HG03571 (cell line): Measurements from ENCODE around the gene TMEM109.

Experiments used
- ATAC-seq: cut with Tn5 transposase; IDR thresholded peaks from one replicate; pipeline ENCODE4 v1.9.1; 2021; ENCODE audit not compliant: unreplicated experiment

The TMEM109 gene

DNA sequence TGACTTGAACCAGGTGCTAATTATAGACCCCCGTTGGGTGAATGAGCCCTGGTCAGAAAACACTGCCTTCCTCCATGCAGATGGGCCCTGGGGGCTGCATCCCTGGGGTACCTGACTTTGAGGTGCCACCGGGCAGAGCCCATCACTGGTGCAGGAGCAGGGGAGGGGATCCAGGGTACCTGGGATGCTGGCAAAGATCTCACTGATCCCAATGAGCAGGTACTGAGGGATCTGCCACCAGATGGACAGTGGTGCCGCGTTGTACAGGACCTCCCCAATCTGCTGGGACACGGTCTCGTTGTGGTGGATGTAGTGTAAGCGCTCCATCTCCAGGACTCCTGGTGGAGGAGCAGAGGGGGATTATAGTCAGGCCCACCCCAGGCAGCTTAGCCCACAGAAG lies 25.3 kb downstream of the TMEM109 start:
- no peak for ATAC-seq

DNA sequence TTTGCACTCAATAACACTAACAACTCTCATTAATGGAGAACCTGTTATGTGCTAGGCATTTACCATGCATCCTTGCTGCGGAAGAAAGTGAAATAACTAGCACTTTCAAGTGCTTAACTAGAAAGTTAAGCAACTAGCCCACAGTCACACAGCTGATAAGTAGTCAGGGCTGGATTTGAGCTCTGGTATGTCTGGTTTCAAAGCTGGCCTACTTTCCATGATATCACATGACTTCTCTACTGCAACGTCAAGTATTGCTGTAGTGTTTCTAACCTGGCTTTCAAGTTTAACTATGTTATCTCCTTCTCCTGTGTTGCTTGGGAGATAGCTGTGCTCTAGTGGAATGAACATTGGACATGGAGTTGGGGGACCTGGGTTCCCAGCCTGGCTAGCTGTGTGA lies 25.9 kb downstream of the TMEM109 start:
- ATAC-seq: no peak

DNA sequence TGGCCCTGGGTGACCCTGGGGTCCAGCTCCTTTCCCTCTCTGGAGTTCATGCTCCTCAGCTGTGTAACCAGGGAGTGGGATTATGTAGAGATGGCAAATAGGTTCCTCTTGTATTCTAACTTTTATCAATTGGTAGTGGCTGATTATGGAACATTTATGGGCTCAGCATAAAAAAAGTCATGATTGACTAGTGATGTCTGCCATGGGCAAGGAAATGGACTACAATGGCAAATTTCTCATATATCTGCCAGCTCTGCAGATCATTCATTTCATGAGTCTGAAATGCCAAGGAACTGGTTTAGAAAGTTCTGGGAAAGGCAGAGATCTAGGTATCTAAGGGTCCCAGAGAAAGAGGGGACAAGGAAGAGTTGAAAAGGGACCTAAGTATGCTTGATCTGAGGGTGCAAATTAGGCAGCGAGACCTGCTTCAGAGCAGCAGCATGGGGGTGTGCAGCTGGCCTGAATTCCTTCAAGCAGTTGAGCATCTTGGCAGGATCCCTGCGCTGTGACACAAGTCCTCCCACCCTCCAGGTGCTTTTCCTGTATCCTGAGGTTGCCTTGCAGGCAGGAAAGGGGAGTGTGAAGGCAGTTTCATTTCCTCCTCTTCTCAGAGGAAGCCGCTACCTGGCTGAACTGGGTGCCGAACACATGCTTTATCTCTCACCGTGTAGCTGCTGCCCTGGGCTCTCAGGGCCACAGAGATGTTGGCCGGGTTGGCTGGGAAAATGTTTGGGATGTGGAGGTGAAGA lies 27.6 kb downstream of the TMEM109 start:
- no peak for ATAC-seq

GRCh38 chr11:60942219-60942618 lies 28.3 kb downstream of the TMEM109 start:
- no peak for ATAC-seq

GRCh38 chr11:60942970-60943565 lies 29.1 kb downstream of the TMEM109 start:
- no peak for ATAC-seq

- ATAC-seq: no peak
Measured at GRCh38 chr11:60944490-60945294, 30.7 kb downstream of the TMEM109 start.

DNA sequence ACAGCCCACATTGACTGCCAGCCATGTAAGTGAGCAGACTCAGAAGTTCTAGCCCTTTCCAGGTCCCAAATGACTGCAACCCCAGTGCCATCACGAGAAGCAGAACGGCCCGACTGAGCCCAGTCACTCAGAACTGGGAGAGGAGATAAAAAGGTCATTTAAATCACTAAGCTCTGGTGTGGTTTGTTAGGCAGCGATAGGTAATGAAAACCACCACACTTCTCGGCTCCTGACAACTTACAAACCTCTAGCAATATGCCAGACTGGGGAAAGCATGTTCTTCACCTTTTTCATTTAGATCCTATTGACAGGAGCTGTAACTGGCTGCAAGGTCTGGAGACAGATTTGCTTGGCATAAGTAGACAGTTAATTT lies 31.3 kb downstream of the TMEM109 start:
- ATAC-seq: no peak

DNA sequence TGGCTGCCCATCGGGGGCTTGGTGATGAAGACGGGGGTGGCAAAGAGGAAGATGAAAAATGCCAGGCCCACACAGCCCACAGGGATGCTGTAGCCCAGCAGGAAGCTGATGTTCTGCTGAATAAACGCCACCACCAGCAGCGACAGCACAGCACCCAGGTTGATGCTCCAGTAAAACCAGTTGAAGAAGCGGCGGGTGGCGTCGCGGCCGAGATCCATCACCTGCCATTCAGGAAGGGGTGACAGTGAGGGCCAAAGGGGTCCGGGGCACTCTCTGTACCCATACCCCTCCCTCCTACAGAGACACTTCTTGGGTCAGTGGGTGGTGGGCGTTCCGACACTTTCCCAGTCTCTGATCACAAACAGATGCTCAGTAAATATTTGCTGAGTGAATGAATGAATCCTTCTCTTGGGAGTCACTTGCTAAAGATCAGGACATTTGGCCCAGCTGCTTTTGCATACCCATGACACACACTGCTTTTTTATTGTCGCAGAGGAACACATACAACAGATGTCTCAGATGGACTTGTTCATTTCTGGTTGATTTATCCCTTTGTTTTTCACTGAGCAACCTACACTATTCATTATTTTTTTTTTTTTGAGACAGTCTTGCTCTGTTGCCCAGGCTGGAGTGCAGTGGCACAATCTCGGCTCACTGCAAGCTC lies 32.8 kb downstream of the TMEM109 start:
- ATAC-seq: no peak

GRCh38 chr11:60947700-60948099 lies 33.7 kb downstream of the TMEM109 start:
- ATAC-seq: no peak

GRCh38 chr11:60948250-60948649 lies 34.3 kb downstream of the TMEM109 start:
- ATAC-seq: no peak

- no peak for ATAC-seq
Measured at GRCh38 chr11:60950024-60950423, 36.1 kb downstream of the TMEM109 start.

DNA sequence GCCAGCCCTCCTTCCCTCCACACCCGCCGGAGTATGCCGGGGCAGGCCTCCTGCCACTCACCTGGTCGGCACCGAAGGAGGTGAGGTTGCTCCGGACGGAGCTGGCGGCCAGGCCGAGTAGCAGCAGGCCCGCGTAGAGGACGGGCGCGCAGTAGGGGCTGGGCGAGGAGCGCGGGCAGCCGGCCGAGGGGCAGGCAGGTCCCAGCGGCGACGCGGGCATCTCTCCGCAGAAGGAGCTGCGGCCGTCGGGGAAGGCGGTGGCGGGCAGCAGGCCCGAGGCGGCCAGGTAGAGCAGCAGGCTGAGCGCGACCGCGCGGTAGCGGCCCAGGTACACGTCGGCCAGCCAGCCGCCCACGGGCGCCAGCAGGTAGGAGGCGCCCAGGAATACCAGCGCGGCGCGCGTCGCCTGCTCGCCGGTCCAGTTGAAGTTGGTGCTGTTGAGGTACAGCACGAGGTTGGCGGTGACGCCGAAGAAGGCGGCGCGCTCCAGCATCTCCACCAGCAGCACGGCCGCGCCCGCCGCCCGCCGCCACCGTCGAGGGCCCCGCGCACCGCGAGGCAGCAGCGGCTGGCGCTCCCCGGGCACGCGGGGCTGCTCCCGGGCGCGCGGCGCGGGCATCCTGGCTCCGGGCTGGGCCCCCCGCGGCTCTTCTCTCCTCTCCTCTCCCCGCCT lies 37.1 kb downstream of the TMEM109 start:
- no peak for ATAC-seq

DNA sequence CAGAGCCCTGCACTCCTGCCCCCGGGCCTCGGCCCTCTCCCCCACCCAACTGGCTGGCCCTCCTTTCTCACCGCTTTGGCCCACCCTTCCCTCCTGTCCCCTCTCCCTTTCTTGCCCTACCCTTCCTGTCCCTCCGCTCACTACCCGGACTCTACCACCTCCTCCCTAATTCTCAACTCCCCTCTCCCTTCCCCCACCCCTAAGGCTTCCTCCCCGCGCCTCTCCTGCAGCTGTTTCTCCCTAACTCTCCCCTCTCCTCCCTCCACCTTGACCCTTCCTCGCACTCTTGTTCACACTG lies 37.6 kb downstream of the TMEM109 start:
- no peak for ATAC-seq

DNA sequence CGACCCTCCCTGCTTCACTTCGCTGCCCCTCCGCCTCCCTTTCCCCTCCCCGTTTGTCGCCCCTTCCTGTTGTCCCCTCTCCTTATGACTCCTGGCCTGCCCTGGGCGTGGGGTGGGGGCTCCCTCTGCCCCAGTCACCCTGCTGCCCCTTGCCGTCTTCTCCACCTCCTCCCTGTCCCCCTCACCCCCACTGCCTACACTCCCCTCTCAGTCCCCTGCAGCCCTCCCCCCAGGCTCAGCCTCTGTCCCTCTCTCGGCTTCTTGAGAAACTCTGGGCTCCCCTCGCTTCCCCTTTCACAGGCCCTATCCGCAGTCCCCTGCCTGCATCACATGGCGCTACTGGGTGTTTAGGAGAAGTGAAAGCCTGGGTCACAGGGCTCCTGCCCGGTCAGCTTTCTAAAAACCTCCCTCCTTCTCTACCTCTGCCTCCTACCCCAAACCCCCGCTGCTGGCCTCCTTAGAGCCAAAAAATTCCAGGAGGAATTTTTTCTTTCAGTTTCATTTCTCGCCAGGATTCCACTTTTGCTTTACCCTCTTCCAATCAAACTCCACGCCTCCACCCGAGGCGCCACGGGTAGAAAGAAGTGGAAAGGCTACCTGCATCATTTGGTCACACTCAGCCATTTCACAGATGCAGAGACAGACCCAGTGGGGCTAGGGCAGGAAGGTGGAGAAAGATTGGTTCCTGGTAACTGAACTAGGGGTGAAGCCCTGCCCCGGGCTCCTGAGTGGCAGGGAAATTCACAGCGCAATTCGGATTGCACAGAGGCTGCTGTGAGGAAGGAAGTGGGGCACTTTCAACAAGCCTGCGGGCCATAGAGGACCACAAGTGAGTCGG lies 38.2 kb downstream of the TMEM109 start, which contains the start of gene SLC15A3:
TSS of gene SLC15A3 (minus strand) at position 273 of the 838 bp plus-strand sequence. CDS start 625 bp downstream, outside the sequence.
- peak; percentile 68 for ATAC-seq

GRCh38 chr11:60952742-60953170 lies 38.8 kb downstream of the TMEM109 start:
- no peak for ATAC-seq

- ATAC-seq: no peak
Measured at GRCh38 chr11:60953781-60954180, 39.8 kb downstream of the TMEM109 start.

- ATAC-seq: no peak
Measured at GRCh38 chr11:60954421-60954820, 40.5 kb downstream of the TMEM109 start.

GRCh38 chr11:60955571-60955970 lies 41.6 kb downstream of the TMEM109 start:
- no peak for ATAC-seq

DNA sequence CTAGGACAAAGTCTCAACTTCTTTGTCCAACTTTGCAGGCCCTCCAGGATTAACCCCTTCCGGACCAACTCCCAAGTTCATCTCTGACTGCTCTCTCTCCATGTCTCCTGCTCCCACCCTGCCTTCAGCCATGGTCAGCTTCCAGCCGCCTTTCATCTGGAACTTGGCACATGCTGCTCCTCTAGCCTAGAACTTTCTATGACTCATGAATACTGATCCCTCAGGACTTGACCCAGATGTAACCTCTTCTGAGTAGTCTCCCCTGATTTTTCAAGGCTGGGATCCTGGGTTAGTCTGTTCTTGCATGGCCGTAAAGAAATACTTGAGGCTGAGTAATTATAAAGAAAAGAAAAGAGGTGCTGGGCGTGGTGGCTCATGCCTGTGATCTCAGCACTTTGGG lies 43.2 kb downstream of the TMEM109 start:
- ATAC-seq: no peak

GRCh38 chr11:60959431-60959830 lies 45.5 kb downstream of the TMEM109 start:
- no peak for ATAC-seq
